ENCODE data around the gene ELP1. TPM values are rescaled to one million over a fixed set of nuclear protein-coding genes. Genes with fewer than 3 reads are reported as not detected.

ELP1 gene
- total RNA-seq, 1 experiment from 2014 or later = 53.6 TPM

GRCh38 chr9:108978205-108978604 lies 44.3 kb upstream of the ELP1 start:
- intact Hi-C loops (cut with micrococcal nuclease) = no loop called here
- no peaks in the 10 kb centered on the region for H3K9me3 ChIP-seq (ENCODE audit: low read length)

GRCh38 chr9:108973895-108974294 lies 40.0 kb upstream of the ELP1 start:
- no TSS peak for BruUV-seq (replicated peaks)
- POLR2A ChIA-PET (ENCODE audit: unreplicated experiment) = no interaction called here
- Histone ChIP-seq H3F3A (ENCODE audit: low read length, unreplicated experiment) (no peaks in the 10 kb centered on the region), H3K27ac (ENCODE audit: low read length) (no peak overlapping the region), H3K79me2 (ENCODE audit: low read length) (no peaks in the 10 kb centered on the region), H3K9me2 (replicated peaks; ENCODE audit: low read length) (no peaks in the 10 kb centered on the region), H3K9me3 (ENCODE audit: low read length) (no peaks in the 10 kb centered on the region), H3K9ac (ENCODE audit: low read length) (no peak overlapping the region), H3K27me3 (ENCODE audit: low read length) (no peaks in the 10 kb centered on the region), H3K4me1 (ENCODE audit: insufficient read depth, low read length) (no peaks in the 10 kb centered on the region), H2AFZ (ENCODE audit: low read length) (no peak overlapping the region), H3K4me2 (ENCODE audit: low read length) (no peak overlapping the region), H3K4me3 (ENCODE audit: low read length) (no peak overlapping the region), H4K20me1 (ENCODE audit: low read length) (no peaks in the 10 kb centered on the region), H3K36me3 (ENCODE audit: low read depth, low read length) (peaks cover 31% of the 10 kb centered on the region)
- CTCF ChIA-PET = no interaction called here
- intact Hi-C loops (cut with micrococcal nuclease) = no loop called here
- no peak for DNase-seq
- ATAC-seq = no peak
- no peak for TF ChIP-seq CTCF (conservative IDR thresholded peaks at IDR 0.05; ENCODE audit: low read depth, low read length)
- TF ChIP-seq EZH2 (IDR thresholded peaks at IDR 0.05; ENCODE audit: low read length, unreplicated experiment) = no peak
- TF ChIP-seq EZH2phosphoT487 (IDR thresholded peaks at IDR 0.05; ENCODE audit: borderline replicate concordance, low read length) = no peak

More at GRCh38 chr9:108978205-108978604, 44.3 kb upstream of the ELP1 start:
- ChIA-PET POLR2A (ENCODE audit: unreplicated experiment) (no interaction called here), CTCF (no interaction called here)
- ATAC-seq (no peak), DNase-seq (no peak)
- Histone ChIP-seq H3K4me1 (ENCODE audit: insufficient read depth, low read length) (no peaks in the 10 kb centered on the region), H3K4me2 (ENCODE audit: low read length) (no peak overlapping the region), H3K36me3 (ENCODE audit: low read depth, low read length) (peaks cover 21% of the 10 kb centered on the region; the same call in 1 of the 2 replicates), H3K27me3 (ENCODE audit: low read length) (no peaks in the 10 kb centered on the region), H4K20me1 (ENCODE audit: low read length) (no peaks in the 10 kb centered on the region), H3K9me2 (replicated peaks; ENCODE audit: low read length) (no peaks in the 10 kb centered on the region), H3K79me2 (ENCODE audit: low read length) (no peaks in the 10 kb centered on the region), H3K4me3 (ENCODE audit: low read length) (no peak overlapping the region), H3F3A (ENCODE audit: low read length, unreplicated experiment) (no peaks in the 10 kb centered on the region), H3K9ac (ENCODE audit: low read length) (no peak overlapping the region), H2AFZ (ENCODE audit: low read length) (no peak overlapping the region), H3K27ac (ENCODE audit: low read length) (no peak overlapping the region)
- TF ChIP-seq EZH2phosphoT487 (IDR thresholded peaks at IDR 0.05; ENCODE audit: borderline replicate concordance, low read length) = no peak
- TF ChIP-seq EZH2 (IDR thresholded peaks at IDR 0.05; ENCODE audit: low read length, unreplicated experiment) = no peak
- no peak for TF ChIP-seq CTCF (conservative IDR thresholded peaks at IDR 0.05; ENCODE audit: low read depth, low read length)
- no TSS peak for BruUV-seq (replicated peaks)

GRCh38 chr9:108972626-108973209 lies 38.8 kb upstream of the ELP1 start:
- H2AFZ ChIP-seq (ENCODE audit: low read length) = no peak overlapping the region
- ATAC-seq = no peak
- H4K20me1 ChIP-seq (ENCODE audit: low read length) = no peaks in the 10 kb centered on the region
- H3F3A ChIP-seq (ENCODE audit: low read length, unreplicated experiment) = no peaks in the 10 kb centered on the region
- no peaks in the 10 kb centered on the region for H3K27me3 ChIP-seq (ENCODE audit: low read length)
- H3K9me3 ChIP-seq (ENCODE audit: low read length) = no peaks in the 10 kb centered on the region
- H3K4me2 ChIP-seq (ENCODE audit: low read length) = no peak overlapping the region
- no TSS peak for BruUV-seq (replicated peaks)
- peaks cover 31% of the 10 kb centered on the region for H3K36me3 ChIP-seq (ENCODE audit: low read depth, low read length)
- H3K27ac ChIP-seq (ENCODE audit: low read length) = no peak overlapping the region
- H3K9ac ChIP-seq (ENCODE audit: low read length) = no peak overlapping the region
- H3K4me3 ChIP-seq (ENCODE audit: low read length) = no peak overlapping the region
- TF ChIP-seq CTCF (conservative IDR thresholded peaks at IDR 0.05; ENCODE audit: low read depth, low read length) = no peak
- no peak for TF ChIP-seq EZH2 (IDR thresholded peaks at IDR 0.05; ENCODE audit: low read length, unreplicated experiment)
- TF ChIP-seq EZH2phosphoT487 (IDR thresholded peaks at IDR 0.05; ENCODE audit: borderline replicate concordance, low read length) = no peak
- H3K9me2 ChIP-seq (replicated peaks; ENCODE audit: low read length) = no peaks in the 10 kb centered on the region
- DNase-seq = no peak
- CTCF ChIA-PET = no interaction called here
- no peaks in the 10 kb centered on the region for H3K79me2 ChIP-seq (ENCODE audit: low read length)
- no peaks in the 10 kb centered on the region for H3K4me1 ChIP-seq (ENCODE audit: insufficient read depth, low read length)
- intact Hi-C loops (cut with micrococcal nuclease) = no loop called here
- POLR2A ChIA-PET (ENCODE audit: unreplicated experiment) = no interaction called here

All from PC-3 (cell line).